ENCODE results near the gene KCNAB1.

DNA sequence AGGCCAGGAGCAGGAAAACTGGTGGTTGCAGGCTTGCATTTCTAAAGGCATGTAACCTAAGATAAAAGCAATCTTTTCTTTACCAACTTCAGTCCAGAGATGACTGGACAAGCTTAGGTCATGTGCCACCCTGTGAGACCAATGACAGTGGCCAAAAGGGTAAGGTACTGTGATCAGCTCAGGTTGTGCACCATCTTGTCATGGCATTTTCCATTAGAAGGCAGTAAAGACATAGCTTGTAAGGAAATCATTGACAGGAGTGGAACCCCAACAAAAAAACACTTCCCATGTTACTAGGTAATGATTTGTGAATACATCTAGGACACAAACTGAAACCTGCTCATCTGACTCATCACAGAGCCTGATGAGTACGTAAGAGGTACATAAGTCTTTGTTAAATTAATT, 399.4 kb downstream of the KCNAB1 start:
- TF ChIP-seq, protein P1, sequence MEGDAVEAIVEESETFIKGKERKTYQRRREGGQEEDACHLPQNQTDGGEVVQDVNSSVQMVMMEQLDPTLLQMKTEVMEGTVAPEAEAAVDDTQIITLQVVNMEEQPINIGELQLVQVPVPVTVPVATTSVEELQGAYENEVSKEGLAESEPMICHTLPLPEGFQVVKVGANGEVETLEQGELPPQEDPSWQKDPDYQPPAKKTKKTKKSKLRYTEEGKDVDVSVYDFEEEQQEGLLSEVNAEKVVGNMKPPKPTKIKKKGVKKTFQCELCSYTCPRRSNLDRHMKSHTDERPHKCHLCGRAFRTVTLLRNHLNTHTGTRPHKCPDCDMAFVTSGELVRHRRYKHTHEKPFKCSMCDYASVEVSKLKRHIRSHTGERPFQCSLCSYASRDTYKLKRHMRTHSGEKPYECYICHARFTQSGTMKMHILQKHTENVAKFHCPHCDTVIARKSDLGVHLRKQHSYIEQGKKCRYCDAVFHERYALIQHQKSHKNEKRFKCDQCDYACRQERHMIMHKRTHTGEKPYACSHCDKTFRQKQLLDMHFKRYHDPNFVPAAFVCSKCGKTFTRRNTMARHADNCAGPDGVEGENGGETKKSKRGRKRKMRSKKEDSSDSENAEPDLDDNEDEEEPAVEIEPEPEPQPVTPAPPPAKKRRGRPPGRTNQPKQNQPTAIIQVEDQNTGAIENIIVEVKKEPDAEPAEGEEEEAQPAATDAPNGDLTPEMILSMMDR (IDR thresholded peaks at IDR 0.05), result no peak
- no peak for TF ChIP-seq ZNF121 (CRISPR knock-in tag; IDR thresholded peaks at IDR 0.05)

Measured in WTC11 (cell line).